CD4-positive, alpha-beta T cell treated with Interleukin-15 for 1 hour (primary cell): Measurements from ENCODE around the gene CCDC13.

Experiments
- DNase-seq: peaks from one replicate; pipeline ENCODE4 v3.0.0-alpha.2; 2020

Gene CCDC13

GRCh38 chr3:42795621-42796181 is 22.6 kb upstream of the CCDC13 start:
- no peak for DNase-seq

GRCh38 chr3:42790714-42791229 is 17.7 kb upstream of the CCDC13 start:
- no peak for DNase-seq

- DNase-seq, result no peak
These were observed 13.6 kb upstream of the CCDC13 start for GRCh38 chr3:42786631-42787030.

GRCh38 chr3:42786212-42786611 is 13.2 kb upstream of the CCDC13 start:
- no peak for DNase-seq

- no peak for DNase-seq
These were observed 8.0 kb upstream of the CCDC13 start for GRCh38 chr3:42780892-42781700.

GRCh38 chr3:42780398-42780797 is 7.3 kb upstream of the CCDC13 start:
- DNase-seq, result no peak

- DNase-seq, result no peak
These were observed 5.6 kb upstream of the CCDC13 start for GRCh38 chr3:42778644-42779043.

GRCh38 chr3:42773409-42773751 is 327 bp upstream of the CCDC13 start:
- no peak for DNase-seq

GRCh38 chr3:42771271-42771670 is 1.8 kb downstream of the CCDC13 start:
- DNase-seq, result no peak

- no peak for DNase-seq
These were observed 3.4 kb downstream of the CCDC13 start for GRCh38 chr3:42769477-42770131.

GRCh38 chr3:42764561-42765295 is 8.3 kb downstream of the CCDC13 start:
- no peak for DNase-seq

- no peak for DNase-seq
These were observed 8.9 kb downstream of the CCDC13 start for GRCh38 chr3:42764115-42764514.

GRCh38 chr3:42763021-42763420 is 10.0 kb downstream of the CCDC13 start:
- no peak for DNase-seq

- DNase-seq, result peak; percentile 38
These were observed 10.9 kb downstream of the CCDC13 start for GRCh38 chr3:42762046-42762724.

- DNase-seq, result no peak
These were observed 14.9 kb downstream of the CCDC13 start for GRCh38 chr3:42758126-42758525.

- DNase-seq, result no peak
These were observed 16.3 kb downstream of the CCDC13 start for GRCh38 chr3:42756681-42757213.

GRCh38 chr3:42755681-42756578 is 17.1 kb downstream of the CCDC13 start:
- DNase-seq, result no peak

- DNase-seq, result no peak
These were observed 19.3 kb downstream of the CCDC13 start for GRCh38 chr3:42753757-42754156.

- no peak for DNase-seq
These were observed 20.1 kb downstream of the CCDC13 start for GRCh38 chr3:42752961-42753360.

GRCh38 chr3:42752441-42752840 is 20.6 kb downstream of the CCDC13 start:
- DNase-seq, result no peak

GRCh38 chr3:42751609-42752008 is 21.4 kb downstream of the CCDC13 start:
- no peak for DNase-seq
